ENCODE measurements around the gene ERC2. TPM values are rescaled to one million over a fixed set of nuclear protein-coding genes. Genes with fewer than 3 reads are reported as not detected.

The ERC2 gene
- total RNA-seq, 1 experiment from 2014 or later: 0.59 TPM

- no peak for DNase-seq (ENCODE audit: low read depth)
Observed at GRCh38 chr3:55540579-55540978, 927.7 kb downstream of the ERC2 start.

DNA sequence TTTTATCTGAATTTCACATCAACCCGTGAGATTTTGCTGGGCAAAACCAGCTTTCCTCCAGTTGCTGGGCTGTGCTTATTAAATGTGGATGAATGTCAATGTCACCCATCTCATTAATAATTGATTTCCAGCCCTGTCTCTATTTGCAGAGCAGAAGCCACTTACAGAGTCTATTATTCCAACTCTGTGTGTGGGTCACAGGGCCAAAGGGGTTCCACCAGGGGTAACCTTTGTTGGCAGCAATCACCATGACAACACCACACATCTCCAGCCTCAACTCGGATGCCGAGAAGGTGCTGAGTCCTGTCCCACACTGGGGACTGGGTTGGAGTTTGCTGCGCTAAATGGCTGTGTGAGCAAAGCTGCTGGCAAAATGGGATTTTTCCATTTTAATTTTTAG, 930.1 kb downstream of the ERC2 start:
- no peak for DNase-seq (ENCODE audit: low read depth)

GRCh38 chr3:55537563-55537962, 930.7 kb downstream of the ERC2 start:
- no peak for DNase-seq (ENCODE audit: low read depth)

- no peak for DNase-seq (ENCODE audit: low read depth)
Observed at GRCh38 chr3:55537129-55537528, 931.1 kb downstream of the ERC2 start.

GRCh38 chr3:55534876-55535275, 933.4 kb downstream of the ERC2 start:
- peak; percentile 31 for DNase-seq (ENCODE audit: low read depth)

GRCh38 chr3:55532806-55533205, 935.5 kb downstream of the ERC2 start:
- DNase-seq (ENCODE audit: low read depth): no peak

DNA sequence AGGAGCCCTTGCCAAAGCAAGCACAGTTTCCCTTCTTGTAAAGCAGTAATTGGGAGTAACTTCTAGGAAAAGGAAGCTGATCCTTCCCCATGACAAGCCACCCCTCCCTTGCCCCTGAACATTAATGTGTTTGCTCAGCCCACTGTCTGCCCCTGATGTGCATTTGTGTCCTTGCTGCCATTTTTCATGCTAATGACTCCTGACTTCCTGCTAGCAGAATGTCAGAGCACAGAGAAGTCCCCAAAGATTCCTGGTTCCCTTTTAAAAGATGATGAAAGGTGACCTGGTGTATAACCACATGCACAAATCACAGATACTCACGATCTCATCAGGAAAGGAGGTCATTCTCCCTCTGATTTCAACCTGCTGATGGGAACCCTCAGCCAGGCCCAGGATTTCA, 936.9 kb downstream of the ERC2 start:
- DNase-seq (ENCODE audit: low read depth): no peak

DNA sequence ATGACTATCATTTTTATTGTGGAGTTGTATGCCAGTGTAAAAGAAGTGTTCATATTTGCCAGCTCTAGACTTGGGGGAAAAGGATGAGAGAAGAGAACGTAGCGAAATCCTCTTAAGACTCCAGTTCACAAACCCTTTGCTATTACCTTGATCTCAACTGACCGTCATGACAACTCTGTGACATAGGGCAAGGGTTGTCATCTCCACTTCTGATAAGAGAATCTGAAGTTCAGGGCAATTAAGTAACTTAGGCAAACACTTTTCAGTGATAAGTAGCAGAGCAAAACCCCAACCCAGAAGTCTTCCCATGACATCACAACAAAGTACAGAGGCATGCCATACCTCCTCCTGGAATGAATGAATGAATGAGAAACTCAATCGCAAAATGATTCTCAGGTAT, 940.9 kb downstream of the ERC2 start:
- DNase-seq (ENCODE audit: low read depth): no peak

GRCh38 chr3:55526332-55527030, 941.8 kb downstream of the ERC2 start:
- no peak for DNase-seq (ENCODE audit: low read depth)

DNA sequence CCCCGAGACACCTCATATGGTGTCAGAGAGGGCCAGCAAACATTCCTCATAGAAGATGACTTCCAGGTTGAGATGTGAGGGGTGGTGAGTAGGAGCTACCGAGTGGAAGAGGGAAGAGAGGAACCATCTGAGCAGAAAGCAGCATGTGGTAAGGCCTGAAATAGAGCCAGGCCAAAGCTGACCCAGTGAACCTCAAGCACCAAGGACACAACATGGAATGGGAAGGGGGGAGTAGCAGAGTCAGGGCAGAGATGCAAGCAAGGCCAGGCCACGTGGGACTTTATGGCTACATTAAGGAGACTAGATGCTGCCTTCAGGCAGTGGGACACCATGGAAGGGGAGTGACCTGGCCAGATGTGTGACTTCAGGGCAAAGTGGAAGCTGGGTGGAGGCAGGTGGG, 942.8 kb downstream of the ERC2 start:
- no peak for DNase-seq (ENCODE audit: low read depth)

DNA sequence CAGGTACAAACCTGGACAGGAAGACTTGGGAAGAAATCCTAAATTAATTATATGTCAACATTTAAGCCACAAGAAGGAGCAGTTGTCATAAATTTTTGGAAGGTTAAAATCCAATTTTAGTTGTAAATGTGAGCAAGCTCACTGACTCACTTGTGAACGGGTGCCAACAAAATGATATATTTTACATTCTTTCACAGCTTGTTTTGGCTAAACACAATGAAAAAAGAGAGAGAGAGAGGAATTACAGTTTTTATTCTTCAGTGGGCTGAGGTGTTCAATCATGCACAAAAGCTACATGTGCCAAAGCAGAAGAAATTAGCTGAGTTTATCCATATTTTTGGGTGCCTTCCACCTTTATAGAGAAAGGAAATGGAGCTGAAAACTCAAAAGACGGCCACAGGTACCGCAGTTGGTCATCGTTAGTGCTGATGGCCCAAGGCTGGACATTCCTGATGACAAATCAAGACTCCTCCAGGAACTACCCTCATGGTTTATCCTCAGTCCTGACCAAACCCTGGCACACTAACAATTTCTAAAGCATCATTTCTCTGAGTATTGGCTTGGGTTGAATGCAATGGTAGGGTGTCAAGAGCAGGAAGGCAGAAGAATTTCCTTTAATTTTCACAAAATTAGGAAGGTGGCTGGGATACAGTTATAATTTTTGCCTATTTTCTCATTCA, 943.6 kb downstream of the ERC2 start:
- peak; percentile 48 for DNase-seq (ENCODE audit: low read depth)

DNA sequence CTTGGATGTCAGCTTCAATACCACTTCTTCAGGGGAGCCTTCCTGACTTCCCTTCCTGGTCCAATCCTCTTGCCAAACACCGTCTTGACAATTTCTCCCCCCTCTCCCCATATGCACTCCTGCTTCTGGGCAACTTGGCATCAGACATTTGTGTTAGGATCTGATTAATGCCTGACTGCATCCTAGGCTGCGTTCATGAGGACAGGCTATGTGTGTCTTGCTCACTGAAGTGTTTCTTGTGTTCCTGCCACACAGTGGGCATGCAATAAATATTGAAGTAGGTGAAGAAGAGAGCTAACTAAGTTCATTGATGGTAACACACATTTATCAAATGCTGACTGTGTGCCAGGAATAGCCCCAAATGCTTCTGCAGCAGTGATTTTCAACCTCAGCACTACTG, 944.8 kb downstream of the ERC2 start:
- DNase-seq (ENCODE audit: low read depth): no peak

DNA sequence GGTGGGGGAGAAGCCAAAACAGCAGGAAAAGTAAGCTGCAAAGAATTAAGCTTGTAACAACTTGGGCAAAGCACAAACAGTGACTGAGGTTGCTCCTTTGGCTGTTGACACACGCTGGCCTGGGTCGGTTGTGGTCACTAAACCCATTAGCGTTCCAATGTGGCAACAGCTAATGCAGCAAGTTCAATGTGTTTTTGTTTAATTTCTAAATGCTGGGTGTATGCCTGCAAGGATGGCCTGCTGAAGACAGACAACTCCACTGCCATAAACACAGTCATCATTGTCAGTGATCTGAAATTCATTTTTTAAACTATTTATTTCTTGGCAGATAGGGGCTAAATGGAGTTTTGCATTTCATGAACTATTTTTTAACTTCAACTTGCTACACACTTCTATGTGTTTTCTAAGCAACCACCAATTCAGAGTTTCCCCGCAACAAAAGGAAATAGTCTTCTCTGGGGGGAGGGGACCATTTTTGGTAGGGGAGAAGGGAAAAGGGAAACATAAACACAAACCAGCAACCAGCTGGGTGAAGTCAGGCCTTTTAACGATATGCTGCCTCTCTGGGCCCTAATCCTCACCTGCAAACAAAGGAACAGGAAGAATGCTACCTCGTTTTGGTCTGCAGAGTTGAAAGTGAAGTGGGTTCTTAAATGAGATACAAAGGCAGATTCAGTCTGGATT, 946.4 kb downstream of the ERC2 start:
- DNase-seq (ENCODE audit: low read depth): no peak

- no peak for DNase-seq (ENCODE audit: low read depth)
Observed at GRCh38 chr3:55521064-55521737, 947.1 kb downstream of the ERC2 start.

- no peak for DNase-seq (ENCODE audit: low read depth)
Observed at GRCh38 chr3:55519019-55519418, 949.2 kb downstream of the ERC2 start.

- DNase-seq (ENCODE audit: low read depth): no peak
Observed at GRCh38 chr3:55518451-55518850, 949.8 kb downstream of the ERC2 start.

- no peak for DNase-seq (ENCODE audit: low read depth)
Observed at GRCh38 chr3:55516392-55517030, 951.8 kb downstream of the ERC2 start.

- DNase-seq (ENCODE audit: low read depth): no peak
Observed at GRCh38 chr3:55515550-55516246, 952.6 kb downstream of the ERC2 start.

DNA sequence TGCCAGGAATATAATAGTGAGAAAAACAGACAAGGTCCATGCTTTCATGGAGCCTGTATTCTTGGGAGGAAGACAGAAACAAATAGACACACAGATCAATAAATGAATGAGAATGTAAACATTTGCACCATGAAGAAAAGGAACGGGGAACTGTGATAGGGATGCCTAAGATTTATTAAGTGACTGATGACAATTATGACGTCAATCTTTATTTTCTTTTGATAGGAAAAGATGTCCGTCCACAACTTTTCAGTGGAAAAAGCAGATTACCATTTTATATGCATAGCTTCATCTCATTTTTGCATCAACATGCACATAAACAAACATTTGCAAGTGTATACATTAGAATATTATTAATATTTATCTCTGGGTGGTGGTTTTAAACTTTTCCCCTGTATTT, 953.3 kb downstream of the ERC2 start:
- no peak for DNase-seq (ENCODE audit: low read depth)

- no peak for DNase-seq (ENCODE audit: low read depth)
Observed at GRCh38 chr3:55512571-55513343, 955.5 kb downstream of the ERC2 start.
